C1 segment of cervical spinal cord (tissue), 14 donors: ENCODE data around the gene SSTR4.
A peak's percentile ranks its signal among the peaks of the same experiment; 100 is the strongest.

Experiments used
- DNase-seq, 14 donors: peaks; one replicate each; lab custom pipeline; 2025; lab: John Stamatoyannopoulos, UW

The SSTR4 gene

DNA sequence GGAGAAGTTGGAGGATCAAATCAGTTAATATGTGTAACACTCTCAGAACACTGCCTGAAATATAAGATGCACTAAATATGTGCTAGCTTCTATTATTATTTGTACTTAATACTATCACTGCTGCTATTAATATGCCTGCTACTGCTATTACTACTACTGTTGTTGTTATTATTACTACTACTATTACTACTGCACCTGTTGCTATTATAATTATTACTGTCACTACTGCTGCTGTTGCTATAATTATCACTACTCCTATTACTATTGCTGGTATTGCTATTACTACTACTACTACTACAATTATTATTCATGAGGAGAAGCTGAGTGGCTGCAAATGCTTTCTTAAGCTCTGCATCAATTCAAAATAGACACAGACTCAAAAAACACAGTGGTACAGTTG, 16.7 kb upstream of the SSTR4 start:
- DNase-seq, result no peak

DNA sequence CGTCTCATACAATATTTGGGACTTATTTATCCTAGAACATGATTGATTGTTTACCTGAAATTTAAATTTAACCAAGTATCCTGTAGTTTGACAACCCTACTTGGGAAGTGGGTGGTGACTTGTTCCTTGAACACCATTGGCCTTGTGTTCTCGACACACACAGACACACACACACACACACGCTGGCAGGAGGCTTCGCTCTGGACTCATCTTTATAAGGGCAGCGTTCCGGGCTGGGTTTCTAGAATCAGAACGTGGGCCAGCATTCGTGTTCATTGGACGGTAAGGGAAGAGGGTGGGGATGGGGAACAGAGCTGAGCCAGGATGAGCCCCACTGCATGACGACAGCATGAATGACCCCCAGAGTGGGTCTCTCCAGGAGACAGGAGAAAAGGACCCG, 16.2 kb upstream of the SSTR4 start:
- peak in 2 of 14 donors; percentile 6 to 35 for DNase-seq

DNA sequence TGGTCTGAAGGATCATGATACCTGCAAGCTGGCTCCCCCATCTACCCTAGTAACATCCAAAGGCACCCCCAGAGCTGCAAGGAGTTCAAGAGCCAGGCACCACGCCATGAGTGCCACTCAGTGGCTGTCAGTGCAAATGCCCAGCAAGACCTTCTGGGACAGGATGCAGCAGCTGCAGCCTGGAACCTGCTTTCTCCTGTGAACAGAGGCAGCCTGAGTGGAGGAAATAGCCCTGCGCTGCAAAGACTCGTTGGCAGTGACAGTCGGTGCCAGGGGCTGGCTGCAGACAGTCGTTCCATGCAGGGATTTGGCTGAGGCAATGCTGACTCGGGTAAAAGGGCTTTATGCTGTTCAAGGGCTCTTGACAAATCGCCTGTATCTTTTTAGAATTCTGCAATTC, 15.7 kb upstream of the SSTR4 start:
- DNase-seq, result peak in 11 of 14 donors; percentile 7 to 41 (median 35)

DNA sequence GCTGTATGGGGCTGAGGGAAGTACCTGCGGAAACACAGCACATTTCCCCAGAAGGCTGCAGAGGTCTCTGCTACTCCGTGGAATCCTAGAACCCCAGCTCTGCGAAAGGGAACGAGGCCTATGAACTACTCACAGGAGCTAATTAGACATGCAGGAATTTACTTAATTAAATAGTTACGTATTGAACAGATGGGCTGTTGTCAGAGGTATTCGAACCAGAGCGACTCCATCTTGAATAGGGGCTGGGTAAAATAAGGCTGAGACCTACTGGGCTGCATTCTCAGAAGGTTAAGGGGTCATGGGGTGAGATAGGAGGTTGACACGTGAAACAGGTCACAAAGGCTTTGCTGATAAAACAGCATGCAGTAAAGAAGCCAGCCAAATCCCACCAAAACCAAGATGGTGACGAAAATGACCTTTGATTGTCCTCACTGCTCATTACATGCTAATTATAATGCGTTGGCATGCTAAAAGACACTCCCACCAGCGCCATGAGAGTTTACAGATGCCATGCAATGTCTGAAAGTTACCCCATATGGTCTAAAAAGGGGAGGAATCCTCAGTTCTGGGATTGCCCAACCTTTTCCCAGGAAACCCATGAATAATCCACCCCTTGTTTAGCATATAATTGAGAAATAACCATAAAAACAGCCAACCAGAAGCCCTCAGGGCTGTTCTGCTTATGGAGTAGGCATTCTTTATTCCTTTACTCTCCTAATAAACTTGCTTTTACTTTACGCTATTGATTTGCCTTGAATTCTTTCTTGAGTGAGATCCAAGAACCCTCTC, 14.7 kb upstream of the SSTR4 start:
- DNase-seq, result no peak

DNA sequence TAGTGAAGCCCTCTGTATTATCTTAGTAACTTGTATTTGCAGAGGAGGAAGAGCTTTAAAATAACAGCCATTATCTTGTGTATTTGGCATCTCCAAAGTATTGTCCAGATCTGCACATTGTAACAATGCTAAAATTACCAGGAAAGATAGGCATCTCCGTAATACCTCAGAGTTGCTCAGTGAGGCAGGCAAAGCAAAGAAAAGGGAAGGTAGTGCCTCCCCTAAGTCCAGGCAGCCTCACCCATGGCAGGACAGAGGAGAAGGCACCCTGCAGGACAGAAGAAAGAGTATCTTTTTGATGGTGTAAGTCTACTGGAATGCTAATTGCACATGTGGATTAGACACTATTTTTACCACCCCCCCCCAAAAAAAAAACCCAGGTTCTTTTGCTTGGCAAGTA, 13.6 kb upstream of the SSTR4 start:
- no peak for DNase-seq

DNA sequence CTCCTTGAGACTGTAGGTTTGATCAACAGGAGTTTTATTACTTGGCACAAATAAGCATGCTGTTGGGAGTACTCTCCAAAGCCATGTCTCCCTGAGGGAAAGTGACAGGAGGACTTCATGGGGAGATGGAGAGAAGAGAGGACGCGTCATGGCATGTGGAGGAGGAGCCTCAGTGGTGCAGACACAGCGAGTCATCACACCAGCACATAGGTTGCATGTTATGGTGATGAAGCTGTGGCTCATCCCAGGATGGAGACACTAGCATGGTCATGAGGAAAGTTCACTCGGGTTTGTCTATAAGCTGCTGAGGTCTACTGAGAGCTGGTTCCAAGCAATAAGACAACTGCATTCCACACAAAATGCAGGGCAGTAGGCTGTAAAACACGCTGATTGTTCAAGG, 13.2 kb upstream of the SSTR4 start:
- no peak for DNase-seq

DNA sequence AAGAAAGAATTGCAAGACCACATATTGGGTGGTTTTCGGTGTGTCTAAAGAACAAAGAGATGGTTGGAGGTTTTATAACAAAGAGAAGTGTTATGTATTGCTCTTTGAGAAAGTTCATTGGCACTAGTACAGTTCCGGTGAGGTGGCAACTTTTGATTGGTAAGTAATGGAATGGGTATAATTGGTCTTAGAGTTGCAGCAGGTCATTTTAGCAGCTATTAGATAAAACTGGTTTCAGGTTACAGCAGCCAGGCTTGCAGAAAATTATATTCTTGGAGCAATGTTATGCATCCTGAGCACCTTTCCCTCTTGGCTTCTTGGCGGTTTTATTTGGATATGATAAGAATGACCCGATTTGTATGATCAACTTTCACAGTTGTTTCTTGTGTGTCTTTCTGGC, 12.3 kb upstream of the SSTR4 start:
- no peak for DNase-seq

DNA sequence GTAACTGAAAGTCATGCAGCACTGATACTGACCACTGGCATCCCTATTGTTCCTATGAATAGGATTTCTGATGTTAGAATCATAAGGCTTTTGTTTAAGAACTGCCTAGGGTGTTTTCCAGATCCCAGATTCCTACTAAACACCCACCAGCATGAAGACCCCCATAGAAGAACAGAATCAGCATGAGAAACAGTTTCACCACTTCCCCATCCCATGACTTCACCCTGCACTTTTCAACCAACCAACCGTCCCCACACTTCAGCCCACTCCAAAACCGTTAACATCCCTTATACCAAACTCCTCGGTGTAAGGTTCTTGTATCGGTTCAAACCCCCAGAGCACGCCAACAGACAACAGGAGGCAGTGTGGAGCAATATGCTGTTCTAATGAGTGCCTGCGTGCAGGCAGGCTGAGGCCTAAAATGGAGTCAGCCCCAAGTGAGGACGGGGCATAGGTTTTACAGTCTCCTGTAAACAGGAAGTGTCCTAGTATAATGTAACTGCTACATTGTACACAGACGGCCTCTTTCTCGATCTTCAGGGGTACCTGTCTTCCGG, 11.4 kb upstream of the SSTR4 start:
- DNase-seq, result no peak

DNA sequence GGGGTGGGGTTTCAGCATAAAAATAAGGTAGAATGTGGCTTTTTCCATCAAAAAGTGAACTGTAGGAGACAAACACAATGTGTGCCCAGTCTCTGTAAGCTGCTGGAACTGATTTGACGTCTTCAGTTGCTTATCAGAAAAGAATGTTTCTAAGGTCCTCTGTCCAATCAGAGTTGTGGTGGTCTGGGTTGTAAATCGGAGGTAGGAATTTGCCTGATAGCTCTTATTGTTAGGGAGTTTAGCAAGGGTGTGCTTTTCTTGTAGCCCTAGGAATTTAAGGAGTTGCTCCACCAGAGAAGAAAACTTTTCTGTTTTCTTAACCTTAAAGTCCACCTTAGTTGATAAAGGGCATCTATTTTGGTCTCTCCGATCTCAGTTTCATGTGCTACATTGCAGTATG, 10.4 kb upstream of the SSTR4 start:
- DNase-seq, result no peak

DNA sequence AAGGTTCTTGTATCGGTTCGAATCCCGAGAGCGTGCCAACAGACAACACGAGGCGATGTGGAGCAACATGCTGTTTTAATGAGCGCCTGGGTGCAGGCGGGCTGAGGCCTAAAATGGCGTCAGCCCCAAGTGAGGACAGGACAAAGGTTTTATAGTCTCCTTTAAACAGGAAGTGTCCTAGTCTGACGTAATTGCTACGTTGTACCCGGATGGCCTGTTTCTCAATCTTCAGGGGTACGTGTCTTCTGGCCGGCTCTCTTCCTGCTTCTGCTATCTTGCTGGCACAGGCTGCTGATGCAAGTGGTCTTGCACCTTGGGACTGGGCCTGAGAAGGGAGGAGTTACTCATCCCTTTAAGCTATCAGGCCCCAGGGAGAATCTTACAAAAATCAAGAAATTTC, 9.6 kb upstream of the SSTR4 start:
- peak in 2 of 14 donors; percentile 35 to 39 for DNase-seq

DNA sequence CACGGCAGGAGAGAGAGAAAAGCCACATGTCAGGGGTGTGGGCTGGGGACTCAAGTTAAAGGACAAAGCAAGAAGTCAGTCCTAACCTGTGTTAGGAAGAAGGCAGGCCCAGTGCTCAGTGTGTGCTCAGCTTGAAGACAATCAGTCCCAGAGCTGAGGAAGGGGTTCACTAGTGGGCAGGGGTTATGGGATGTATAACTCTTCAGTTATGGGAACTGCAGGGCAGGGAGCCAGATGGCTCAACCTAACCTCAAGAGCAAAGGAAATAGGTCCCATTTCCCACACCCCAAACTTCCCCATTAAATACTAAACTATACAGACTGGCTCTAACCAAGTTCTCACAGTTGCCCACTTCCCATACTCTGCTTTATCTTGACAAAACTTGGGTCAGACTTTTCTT, 7.4 kb upstream of the SSTR4 start:
- peak in 1 of 14 donors; percentile 27 for DNase-seq

DNA sequence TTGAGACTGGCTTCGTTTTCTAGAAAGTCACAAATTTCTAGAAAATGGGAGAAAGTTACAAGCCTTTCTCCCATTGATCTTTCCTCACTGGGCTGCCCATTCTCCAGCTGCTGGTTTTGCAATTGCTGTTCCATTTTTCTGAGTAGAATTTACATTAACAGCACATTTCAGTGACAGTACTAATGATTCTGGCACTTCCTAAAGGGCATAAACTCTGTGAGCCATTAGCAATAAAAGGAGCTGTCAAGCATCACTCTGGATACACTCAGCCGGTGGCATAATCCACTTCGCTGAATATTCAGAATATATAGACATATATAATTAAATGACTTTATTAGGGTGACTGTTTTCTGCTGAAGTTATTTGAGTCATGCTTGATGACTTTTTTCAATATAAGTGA, 6.7 kb upstream of the SSTR4 start:
- no peak for DNase-seq

DNA sequence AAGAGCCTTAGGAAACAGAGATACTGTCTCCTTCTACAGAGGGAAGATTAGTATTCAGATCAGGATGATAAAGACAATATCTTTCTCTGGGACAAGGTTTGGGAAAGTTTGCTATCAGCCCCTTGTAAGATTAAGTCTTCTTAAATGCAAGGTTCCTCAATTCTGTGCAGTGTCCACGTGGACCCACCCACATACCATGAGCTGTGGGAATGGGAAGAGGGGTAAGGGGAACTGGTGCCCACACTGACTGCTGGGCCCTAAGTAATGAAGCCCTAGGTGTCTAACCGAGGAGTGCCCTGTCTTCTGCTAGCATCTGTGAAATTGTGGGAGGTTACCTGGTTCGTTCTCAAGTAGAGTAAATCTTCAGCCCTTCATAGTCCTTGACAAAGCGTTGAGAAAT, 5.8 kb upstream of the SSTR4 start:
- DNase-seq, result peak in 5 of 14 donors; percentile 6 to 23 (median 13)

DNA sequence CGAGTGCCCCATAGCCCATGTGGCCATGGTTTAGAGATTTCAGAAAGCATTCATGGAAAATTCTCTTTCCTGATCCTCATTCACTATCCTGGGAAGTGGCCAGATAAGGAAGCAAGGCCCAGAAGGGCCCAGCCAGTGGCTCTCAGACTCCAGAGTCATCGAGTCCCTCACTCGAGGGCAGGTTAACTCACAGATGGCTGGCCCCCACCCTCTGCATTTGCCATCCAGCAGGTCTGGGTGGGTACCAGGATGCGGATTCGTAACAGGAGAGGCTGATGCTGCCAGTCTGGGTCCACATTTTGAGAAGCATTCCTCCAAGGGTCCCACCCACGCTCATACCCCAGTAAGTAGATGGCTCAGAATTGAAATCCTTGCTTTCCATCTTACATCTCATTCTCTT, 3.8 kb upstream of the SSTR4 start:
- no peak for DNase-seq

DNA sequence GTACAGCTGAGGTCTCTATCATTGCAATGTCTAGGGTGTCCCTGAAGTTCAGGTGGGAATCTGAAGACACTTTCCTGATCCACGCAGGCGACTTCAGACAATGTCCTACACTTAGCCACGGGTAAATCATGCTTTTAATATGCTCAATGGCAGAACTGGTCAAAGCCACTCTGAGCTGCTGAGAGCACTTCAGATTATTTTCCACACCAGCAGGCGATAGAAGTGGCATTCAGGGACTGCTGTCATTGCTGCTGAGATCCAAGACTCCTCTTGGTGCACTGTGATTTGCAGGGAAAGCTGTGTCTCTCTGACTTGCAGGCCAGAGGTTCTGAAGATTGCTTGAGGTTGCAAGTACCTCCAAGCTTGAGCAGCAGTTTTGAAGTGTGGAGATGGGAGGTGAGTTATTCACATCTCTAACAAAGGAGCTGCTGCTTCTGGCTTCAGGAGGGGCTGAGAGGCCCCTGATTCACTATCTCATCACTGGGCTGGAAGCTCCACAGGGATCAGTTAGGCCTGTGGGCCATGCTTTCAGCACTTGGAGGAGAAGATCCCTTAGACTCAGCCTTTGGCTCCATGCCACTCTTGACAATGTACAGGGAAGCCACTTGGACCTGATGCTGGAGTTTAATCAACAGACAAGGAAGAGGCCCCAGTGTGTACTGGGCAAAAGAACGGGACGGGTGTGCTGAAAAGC, 2.9 kb upstream of the SSTR4 start:
- DNase-seq, result no peak

DNA sequence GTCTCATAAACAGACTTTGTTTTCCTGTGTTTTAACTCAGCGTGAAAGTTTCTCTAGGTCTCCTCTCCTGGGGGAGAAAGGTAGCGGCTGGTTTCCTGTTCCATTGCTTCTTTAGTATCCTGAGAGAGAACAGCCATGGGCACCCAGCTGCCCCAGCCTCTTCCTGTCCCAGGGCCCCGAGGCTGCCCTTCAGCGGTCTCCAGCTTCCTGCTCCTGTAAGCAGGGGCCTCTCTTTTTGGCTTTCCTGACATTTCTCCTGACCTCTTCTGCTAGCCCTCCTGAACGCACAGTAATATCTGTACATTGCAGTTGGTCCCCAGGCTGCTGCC, 2.4 kb upstream of the SSTR4 start:
- no peak for DNase-seq

DNA sequence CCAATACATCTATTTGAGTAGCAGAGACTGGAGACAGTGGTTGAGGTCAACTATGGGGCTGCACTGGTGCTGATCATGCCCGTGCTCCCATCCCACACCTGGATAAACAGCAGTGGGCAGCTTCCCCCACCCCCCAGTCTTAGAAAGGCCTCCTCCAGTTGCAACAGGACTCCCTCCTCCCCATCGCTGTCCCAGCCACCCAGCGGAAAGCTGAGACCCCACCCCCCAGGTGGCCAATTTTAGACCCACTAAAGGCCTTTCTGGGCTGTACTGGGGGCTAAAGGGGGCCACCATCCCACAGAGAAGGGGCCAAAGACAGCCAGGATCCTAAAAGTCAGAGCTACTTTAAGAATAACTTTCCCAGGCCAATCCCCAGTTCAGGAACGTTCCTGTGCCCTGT, 1.2 kb upstream of the SSTR4 start:
- DNase-seq, result no peak

DNA sequence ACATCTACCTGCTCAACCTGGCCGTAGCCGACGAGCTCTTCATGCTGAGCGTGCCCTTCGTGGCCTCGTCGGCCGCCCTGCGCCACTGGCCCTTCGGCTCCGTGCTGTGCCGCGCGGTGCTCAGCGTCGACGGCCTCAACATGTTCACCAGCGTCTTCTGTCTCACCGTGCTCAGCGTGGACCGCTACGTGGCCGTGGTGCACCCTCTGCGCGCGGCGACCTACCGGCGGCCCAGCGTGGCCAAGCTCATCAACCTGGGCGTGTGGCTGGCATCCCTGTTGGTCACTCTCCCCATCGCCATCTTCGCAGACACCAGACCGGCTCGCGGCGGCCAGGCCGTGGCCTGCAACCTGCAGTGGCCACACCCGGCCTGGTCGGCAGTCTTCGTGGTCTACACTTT, 619 bp downstream of the SSTR4 start:
- no peak for DNase-seq

DNA sequence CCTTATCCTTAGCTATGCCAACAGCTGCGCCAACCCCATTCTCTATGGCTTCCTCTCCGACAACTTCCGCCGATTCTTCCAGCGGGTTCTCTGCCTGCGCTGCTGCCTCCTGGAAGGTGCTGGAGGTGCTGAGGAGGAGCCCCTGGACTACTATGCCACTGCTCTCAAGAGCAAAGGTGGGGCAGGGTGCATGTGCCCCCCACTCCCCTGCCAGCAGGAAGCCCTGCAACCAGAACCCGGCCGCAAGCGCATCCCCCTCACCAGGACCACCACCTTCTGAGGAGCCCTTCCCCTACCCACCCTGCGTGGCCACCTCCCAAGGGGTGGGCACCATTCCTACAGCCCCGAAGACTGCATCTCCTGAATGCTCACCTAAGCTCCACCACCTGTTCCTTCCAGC, 1.3 kb downstream of the SSTR4 start:
- no peak for DNase-seq

DNA sequence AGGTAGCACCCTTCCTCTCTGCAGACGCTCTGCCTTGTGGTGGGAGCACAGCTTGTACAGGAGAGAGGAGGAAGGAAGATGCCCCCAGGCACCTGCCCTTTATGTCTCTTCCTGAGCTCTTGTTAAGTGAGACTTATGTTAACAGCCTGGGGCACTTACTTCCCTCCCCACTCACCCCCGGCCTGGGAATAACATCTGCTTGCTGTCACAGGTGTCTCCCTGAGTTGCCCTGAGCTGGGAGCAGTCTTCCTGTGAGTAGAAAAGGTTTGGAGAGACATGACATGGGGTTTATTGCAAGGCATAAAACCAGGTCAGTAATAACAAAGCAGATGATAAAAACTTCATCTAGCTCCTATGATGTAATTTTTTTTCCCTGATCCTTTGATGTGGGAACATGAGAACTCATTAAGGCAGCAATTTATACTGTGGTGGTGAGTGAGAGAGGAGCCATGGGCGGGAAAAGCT, 1.9 kb downstream of the SSTR4 start:
- DNase-seq, result no peak

DNA sequence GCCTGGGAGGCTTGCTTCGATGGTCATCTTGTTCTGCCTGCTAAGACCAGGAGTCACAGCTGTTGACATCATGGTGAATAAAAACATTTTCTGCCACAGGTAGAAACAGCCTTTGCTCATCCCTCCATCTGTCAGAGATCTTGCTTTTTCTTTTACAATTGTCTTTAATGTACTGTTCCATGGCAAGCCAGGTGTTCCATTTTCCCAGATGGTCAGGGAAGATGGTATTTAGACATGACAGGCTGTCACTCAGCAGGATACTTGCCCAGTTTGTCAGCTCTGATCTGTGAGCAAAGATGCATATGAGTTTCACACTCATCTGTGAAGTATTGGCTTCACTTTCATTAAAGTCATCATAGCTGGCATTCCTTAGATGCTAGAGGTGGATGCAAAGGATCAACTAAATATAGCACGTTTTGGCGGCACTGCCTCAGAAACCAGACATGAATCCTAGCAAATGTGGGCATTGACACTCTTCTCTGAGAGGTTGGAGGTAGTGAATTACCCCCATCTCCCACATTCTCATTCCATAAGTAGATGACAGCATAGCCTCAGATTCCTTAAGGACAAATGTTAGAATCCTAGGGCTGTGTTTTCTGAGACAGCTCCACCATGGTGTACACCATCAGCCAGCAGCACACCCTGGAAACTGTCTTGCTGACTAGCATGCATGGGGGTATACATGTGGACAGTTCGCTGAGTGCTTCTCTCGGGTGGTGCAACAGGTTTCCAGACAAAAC, 4.2 kb downstream of the SSTR4 start:
- peak in 1 of 14 donors; percentile 58 for DNase-seq

DNA sequence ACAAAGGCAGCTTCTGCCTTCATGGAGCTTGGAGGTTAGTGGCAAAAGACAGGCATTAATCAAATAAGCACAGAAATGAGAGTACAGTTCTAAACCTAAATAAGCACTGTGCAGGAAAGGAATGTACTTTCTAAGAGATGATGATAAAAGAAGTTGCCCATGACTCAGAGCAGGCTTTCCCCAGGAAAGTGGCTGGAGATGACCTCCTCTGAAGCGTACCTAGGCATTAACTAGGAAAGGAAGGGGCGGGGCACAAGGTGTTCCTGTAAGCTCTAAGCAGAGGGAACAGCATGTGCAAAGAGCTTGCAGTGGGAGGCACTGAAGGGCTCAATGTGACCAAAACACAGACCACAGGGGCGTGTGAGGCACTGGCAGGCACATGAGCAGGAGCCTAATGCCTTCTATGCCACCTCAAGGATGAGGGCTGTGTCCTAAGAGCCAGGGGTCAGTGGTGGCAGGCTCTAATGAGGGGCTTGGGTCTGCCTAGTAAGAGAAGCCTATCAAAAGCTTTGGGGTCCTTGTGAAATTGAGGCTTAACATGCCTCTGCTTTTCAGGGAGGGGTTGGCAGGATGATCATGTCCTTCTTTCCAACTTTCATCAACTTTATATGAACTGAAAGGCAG, 4.9 kb downstream of the SSTR4 start:
- no peak for DNase-seq
